M059J (cell line): ENCODE results near the gene HBA2. TPM values are rescaled to one million over a fixed set of nuclear protein-coding genes. Genes with fewer than 3 reads are reported as not detected.
A peak's percentile ranks its signal among the peaks of the same experiment; 100 is the strongest.
"Not testable (repeated sequence)": the region's sequence is repeated elsewhere in the genome, so short reads cannot be mapped to it uniquely, and the experiment has no call there.

ENCODE experiments used
- DNase-seq: peaks from one replicate; pipeline ENCODE4 v3.0.0-alpha.2; 2012; ENCODE audit warnings: low read depth
- total RNA-seq: library from RNA; depleted of rRNA; stranded (reverse); fragments of >200 nt; shearing (Covaris generic); gene quantifications from 2 replicates; pipeline ENCODE4 v1.2.3, GENCODE V29; 2014

Gene HBA2
- total RNA-seq, 1 experiment from 2014 or later: not detected

- DNase-seq: no peak
Observed at GRCh38 chr16:175011-175949, 2.6 kb downstream of the HBA2 start.

DNA sequence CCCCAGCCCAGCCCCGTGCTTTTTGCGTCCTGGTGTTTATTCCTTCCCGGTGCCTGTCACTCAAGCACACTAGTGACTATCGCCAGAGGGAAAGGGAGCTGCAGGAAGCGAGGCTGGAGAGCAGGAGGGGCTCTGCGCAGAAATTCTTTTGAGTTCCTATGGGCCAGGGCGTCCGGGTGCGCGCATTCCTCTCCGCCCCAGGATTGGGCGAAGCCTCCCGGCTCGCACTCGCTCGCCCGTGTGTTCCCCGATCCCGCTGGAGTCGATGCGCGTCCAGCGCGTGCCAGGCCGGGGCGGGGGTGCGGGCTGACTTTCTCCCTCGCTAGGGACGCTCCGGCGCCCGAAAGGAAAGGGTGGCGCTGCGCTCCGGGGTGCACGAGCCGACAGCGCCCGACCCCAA lies 3.3 kb downstream of the HBA2 start:
- DNase-seq: not testable (repeated sequence)

DNA sequence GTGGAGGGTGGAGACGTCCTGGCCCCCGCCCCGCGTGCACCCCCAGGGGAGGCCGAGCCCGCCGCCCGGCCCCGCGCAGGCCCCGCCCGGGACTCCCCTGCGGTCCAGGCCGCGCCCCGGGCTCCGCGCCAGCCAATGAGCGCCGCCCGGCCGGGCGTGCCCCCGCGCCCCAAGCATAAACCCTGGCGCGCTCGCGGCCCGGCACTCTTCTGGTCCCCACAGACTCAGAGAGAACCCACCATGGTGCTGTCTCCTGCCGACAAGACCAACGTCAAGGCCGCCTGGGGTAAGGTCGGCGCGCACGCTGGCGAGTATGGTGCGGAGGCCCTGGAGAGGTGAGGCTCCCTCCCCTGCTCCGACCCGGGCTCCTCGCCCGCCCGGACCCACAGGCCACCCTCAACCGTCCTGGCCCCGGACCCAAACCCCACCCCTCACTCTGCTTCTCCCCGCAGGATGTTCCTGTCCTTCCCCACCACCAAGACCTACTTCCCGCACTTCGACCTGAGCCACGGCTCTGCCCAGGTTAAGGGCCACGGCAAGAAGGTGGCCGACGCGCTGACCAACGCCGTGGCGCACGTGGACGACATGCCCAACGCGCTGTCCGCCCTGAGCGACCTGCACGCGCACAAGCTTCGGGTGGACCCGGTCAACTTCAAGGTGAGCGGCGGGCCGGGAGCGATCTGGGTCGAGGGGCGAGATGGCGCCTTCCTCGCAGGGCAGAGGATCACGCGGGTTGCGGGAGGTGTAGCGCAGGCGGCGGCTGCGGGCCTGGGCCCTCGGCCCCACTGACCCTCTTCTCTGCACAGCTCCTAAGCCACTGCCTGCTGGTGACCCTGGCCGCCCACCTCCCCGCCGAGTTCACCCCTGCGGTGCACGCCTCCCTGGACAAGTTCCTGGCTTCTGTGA lies 4.1 kb downstream of the HBA2 start, which contains the start of gene HBA1:
Gene HBA1 (plus strand): TSS at position 204 of the 906 bp plus-strand sequence. CDS start 37 bp downstream, at position 241.
- DNase-seq: not testable (repeated sequence)

DNA sequence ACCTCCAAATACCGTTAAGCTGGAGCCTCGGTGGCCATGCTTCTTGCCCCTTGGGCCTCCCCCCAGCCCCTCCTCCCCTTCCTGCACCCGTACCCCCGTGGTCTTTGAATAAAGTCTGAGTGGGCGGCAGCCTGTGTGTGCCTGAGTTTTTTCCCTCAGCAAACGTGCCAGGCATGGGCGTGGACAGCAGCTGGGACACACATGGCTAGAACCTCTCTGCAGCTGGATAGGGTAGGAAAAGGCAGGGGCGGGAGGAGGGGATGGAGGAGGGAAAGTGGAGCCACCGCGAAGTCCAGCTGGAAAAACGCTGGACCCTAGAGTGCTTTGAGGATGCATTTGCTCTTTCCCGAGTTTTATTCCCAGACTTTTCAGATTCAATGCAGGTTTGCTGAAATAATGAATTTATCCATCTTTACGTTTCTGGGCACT lies 4.7 kb downstream of the HBA2 start:
- DNase-seq: no peak

DNA sequence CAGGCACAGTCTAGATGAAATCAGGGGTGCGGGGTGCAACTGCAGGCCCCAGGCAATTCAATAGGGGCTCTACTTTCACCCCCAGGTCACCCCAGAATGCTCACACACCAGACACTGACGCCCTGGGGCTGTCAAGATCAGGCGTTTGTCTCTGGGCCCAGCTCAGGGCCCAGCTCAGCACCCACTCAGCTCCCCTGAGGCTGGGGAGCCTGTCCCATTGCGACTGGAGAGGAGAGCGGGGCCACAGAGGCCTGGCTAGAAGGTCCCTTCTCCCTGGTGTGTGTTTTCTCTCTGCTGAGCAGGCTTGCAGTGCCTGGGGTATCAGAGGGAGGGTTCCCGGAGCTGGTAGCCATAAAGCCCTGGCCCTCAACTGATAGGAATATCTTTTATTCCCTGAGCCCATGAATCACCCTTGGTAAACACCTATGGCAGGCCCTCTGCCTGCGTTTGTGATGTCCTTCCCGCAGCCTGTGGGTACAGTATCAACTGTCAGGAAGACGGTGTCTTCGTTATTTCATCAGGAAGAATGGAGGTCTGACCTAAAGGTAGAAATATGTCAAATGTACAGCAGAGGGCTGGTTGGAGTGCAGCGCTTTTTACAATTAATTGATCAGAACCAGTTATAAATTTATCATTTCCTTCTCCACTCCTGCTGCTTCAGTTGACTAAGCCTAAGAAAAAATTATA lies 5.4 kb downstream of the HBA2 start:
- DNase-seq: no peak

- DNase-seq: no peak
Observed at GRCh38 chr16:178668-179015, 6.0 kb downstream of the HBA2 start.

- DNase-seq: no peak
Observed at GRCh38 chr16:179211-180092, 6.8 kb downstream of the HBA2 start.

DNA sequence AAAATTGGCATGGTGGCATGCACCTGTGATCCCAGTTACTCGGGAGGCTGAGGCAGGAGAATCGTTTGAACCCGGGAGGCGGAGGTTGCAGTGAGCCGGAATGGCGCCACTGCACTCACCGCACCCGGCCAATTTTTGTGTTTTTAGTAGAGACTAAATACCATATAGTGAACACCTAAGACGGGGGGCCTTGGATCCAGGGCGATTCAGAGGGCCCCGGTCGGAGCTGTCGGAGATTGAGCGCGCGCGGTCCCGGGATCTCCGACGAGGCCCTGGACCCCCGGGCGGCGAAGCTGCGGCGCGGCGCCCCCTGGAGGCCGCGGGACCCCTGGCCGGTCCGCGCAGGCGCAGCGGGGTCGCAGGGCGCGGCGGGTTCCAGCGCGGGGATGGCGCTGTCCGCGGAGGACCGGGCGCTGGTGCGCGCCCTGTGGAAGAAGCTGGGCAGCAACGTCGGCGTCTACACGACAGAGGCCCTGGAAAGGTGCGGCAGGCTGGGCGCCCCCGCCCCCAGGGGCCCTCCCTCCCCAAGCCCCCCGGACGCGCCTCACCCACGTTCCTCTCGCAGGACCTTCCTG lies 7.5 kb downstream of the HBA2 start, which contains the start of gene HBQ1:
Gene HBQ1 (plus strand): TSS at position 359 of the 575 bp plus-strand sequence. CDS start 28 bp downstream, at position 387.
- no peak for DNase-seq

- DNase-seq: peak; percentile 62
Observed at GRCh38 chr16:180681-181564, 8.2 kb downstream of the HBA2 start.

DNA sequence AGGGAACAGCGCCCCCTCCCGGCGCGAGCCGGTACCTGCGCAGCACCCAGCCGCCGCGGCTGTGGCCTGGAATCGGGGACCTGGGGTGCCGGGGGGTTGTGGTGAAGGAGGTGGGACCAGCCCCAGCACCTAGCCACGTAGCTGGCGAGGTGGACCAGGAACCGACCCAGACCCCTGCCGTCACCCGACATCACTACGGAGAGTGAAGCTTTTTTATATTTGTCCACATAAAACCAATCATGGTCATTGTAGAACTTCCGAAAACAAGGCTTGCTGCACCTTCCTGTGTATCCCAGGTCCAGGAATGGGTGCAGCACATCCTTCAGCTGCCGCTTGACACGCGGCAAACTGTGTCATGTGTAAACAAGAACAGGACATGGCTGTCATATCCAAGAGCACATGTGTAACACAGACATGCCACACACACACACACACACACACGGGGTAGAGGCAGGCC lies 8.9 kb downstream of the HBA2 start:
- no peak for DNase-seq

GRCh38 chr16:183005-183404 lies 10.3 kb downstream of the HBA2 start:
- no peak for DNase-seq

DNA sequence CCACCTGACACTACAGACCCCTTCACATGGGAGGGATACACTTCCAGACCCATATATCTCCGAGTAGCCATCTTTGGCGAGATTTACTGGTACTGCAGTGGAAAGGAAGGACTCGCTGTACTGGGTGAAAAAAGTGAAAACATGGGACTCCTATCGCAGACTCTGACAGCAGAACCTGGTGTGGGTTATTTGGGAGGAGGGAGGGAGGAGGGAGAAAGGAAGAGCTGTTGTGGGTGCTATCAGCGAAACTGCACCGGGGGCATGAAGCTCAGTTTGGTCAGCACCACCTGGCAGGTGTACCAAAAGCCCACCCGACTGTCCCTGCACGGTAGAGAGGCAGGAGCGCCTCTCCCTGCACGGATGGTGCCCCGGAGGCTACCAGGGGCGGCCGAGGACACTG lies 12.5 kb downstream of the HBA2 start:
- DNase-seq: no peak

GRCh38 chr16:185691-186090 lies 13.0 kb downstream of the HBA2 start:
- DNase-seq: no peak

- no peak for DNase-seq
Observed at GRCh38 chr16:187330-187729, 14.7 kb downstream of the HBA2 start.

DNA sequence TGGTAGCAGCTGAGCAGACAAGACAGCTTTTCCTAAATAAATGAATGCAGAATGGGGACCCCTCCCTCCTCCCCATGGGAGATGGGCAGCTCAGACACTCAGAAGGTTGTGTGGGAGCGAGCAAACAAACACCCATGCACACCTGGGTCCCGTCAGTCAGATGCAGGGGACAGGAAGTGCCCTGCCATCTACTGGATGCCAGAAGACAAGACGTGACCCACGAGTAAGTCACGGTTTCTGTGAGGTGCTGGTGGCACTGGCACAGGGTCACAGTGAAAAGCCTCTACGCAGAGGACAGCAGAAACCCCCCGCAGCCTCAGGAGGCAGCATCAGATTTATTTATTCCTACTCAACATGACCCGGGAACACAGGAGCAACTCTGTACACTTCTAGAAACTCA lies 16.0 kb downstream of the HBA2 start:
- no peak for DNase-seq

DNA sequence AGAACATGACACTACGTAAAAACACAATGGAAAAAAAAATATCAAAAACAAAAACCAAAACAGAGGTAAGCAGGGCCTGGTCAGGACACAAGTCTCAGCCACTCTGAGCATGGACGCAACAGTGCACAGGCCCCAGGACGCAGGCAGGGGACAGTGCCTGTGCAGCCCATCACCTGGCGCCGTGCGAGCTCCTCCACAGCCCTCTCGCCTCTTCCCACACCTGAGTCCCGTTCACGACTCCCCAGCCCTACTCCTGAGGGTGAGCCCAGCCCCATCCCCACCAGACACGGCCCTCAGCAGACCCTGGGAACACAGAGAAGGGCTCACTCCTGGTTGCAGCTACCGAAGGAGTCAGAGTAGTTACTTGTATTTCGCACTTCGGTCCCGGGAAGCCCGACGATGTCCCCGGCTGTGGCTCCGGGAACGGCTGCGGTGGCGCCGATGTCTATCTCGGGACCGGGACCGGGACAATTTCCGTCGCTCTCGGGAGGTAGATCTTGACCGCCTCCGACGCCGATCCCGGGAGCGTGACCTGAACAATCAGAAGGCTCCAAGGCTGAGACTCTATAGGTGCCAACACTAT lies 17.0 kb downstream of the HBA2 start:
- DNase-seq: no peak

DNA sequence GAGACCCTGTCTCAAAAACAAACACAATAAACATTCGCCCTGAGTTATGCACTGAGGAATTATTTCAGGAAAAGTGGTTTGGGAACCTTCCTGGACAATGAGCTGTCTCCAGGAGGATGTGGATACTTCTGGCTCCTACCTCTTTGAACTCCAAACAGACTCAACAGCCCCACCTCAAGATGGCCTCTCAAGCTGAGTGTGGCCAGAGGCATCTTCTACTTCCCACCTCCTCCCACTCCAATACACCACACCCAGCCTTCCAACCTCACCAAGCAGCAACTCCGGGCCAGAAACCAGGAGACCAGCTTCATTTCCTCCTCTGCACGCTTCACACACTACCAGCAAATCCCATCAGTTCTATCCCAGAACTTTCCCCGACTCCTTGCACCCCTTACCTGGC lies 19.2 kb downstream of the HBA2 start:
- no peak for DNase-seq

DNA sequence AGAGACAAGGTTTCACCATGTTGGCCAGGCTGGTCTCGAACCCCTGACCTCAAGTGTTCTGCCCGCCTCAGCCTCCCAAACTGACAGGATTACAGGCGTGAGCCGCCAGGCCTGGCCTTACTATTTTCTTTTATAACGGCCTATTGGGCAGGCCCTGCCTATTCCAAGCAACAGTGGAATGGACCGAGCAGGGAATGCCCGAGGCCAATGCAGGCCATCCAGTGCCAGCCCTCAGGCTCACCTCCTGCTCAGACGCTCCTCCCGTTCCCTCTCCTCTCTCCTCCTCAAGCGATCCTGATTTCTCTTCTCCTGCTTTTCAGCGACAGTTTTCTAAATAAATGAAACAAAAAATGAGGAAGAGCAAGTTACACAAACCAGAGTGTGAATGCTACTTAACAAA lies 20.0 kb downstream of the HBA2 start:
- DNase-seq: no peak

- no peak for DNase-seq
Observed at GRCh38 chr16:193441-193840, 20.8 kb downstream of the HBA2 start.
